Tibial artery (tissue), 4 donors: Measurements from ENCODE around the gene BBIP1.

Experiments
- DNase-seq, 2 donors: peaks; one replicate each; pipeline ENCODE4 v3.0.0-alpha.2; 2019
- H3K27ac ChIP-seq, 2 donors: fragments of 200-600 bp; sonication (generic) in 1 of 2; 1 replicate in 1 of 2; 2 replicates in 1 of 2; pipeline ENCODE4 v1.5.1; 2018 to 2019; ENCODE audit warnings: mild to moderate bottlenecking in 1 of 2
- H3K27me3 ChIP-seq, 2 donors: fragments of 200-600 bp; sonication (generic) in 1 of 2; one replicate each; pipeline versions ENCODE4 v1.5.1 to v1.6.0; 2016 to 2019
- H3K36me3 ChIP-seq, 3 donors: fragments of 200-600 bp; sonication (generic) in 2 of 3; one replicate each; pipeline ENCODE4 v1.5.1; 2016 to 2019; ENCODE audit warnings: mild to moderate bottlenecking in 2 of 3
- H3K4me1 ChIP-seq, 4 donors: fragments of 200-600 bp; sonication (generic) in 2 of 4; 1 replicate in 3 of 4; 2 replicates in 1 of 4; pipeline ENCODE4 v1.5.1; 2016 to 2019
- H3K4me3 ChIP-seq, 2 donors: fragments of 200-600 bp; sonication (generic) in 1 of 2; 1 replicate in 1 of 2; 2 replicates in 1 of 2; pipeline ENCODE4 v1.5.1; 2018 to 2019; ENCODE audit warnings: mild to moderate bottlenecking in 2 of 2
- H3K9me3 ChIP-seq, 3 donors: fragments of 200-600 bp; sonication (generic) in 1 of 3; one replicate each; pipeline ENCODE4 v1.5.1; 2016 to 2019
- CTCF ChIP-seq, 2 experiments: fragments of 200-600 bp in 1 of 2; fragments of 450-650 bp in 1 of 2; IDR thresholded peaks; one replicate each; pipeline ENCODE4 v1.5.1; 2017 to 2019; ENCODE audit warnings: antibody characterized with exemption in 2 of 2, mild to moderate bottlenecking in 1 of 2, moderate library complexity in 1 of 2
- intact Hi-C: fragments of 100-400 bp; cut with DNase I; formaldehyde crosslinking; loops from one replicate; pipeline ENCODE4 v1.15.0; 2023; ENCODE audit warnings: low total_unique reads

BBIP1 gene

GRCh38 chr10:110964681-110965080 is 45.7 kb upstream of the BBIP1 start:
- peaks cover 0 to 59% (median 4%) of the 10 kb centered on the region in 4 donors for H3K4me1 ChIP-seq
- intact Hi-C loops, result no loop called here
- no peak overlapping the region for H3K4me3 ChIP-seq
- TF ChIP-seq CTCF (IDR thresholded peaks at IDR 0.05), result no peak
- no peaks in the 10 kb centered on the region for H3K9me3 ChIP-seq
- no peak overlapping the region for H3K27ac ChIP-seq
- DNase-seq, result no peak
- no peaks in the 10 kb centered on the region for H3K36me3 ChIP-seq
- H3K27me3 ChIP-seq, result no peaks in the 10 kb centered on the region

DNA sequence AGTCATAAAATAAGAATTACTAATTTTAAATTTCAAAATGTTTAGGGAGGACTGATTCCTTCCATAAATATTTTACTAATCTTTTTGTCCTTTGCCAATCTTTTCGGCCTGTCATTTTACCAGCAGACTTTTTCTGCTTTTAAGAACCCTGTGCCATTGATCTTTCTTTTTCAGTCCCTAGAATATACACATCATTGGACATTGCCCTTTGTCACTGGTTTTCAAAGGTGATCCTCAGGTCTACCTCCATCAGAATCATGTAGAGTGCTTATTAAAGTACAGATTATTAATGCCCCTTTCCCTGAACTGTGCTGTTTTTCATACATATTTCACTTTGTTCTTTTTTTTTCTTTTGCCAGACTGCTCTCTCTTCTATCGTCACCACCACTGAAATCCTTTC is 44.2 kb upstream of the BBIP1 start:
- DNase-seq, result no peak
- H3K4me1 ChIP-seq, result peaks cover 0 to 55% (median 5%) of the 10 kb centered on the region in 4 donors
- H3K27me3 ChIP-seq, result no peaks in the 10 kb centered on the region
- no peaks in the 10 kb centered on the region for H3K9me3 ChIP-seq
- no peak overlapping the region for H3K27ac ChIP-seq
- intact Hi-C loops, result no loop called here
- H3K4me3 ChIP-seq, result no peak overlapping the region
- no peaks in the 10 kb centered on the region for H3K36me3 ChIP-seq
- TF ChIP-seq CTCF (IDR thresholded peaks at IDR 0.05), result no peak

GRCh38 chr10:110962443-110962842 is 43.5 kb upstream of the BBIP1 start:
- TF ChIP-seq CTCF (IDR thresholded peaks at IDR 0.05), result no peak
- no peak overlapping the region for H3K27ac ChIP-seq
- no peak for DNase-seq
- H3K4me3 ChIP-seq, result no peak overlapping the region
- H3K4me1 ChIP-seq, result peaks cover 0 to 50% (median 5%) of the 10 kb centered on the region in 4 donors
- no peaks in the 10 kb centered on the region for H3K9me3 ChIP-seq
- no peaks in the 10 kb centered on the region for H3K27me3 ChIP-seq
- no peaks in the 10 kb centered on the region for H3K36me3 ChIP-seq
- intact Hi-C loops, result no loop called here

- Histone ChIP-seq H3K27me3 (no peaks in the 10 kb centered on the region), H3K4me3 (no peak overlapping the region), H3K27ac (no peak overlapping the region), H3K36me3 (no peaks in the 10 kb centered on the region), H3K9me3 (no peaks in the 10 kb centered on the region), H3K4me1 (peaks cover 0 to 30% (median 5%) of the 10 kb centered on the region in 4 donors)
- intact Hi-C loops, result no loop called here
- DNase-seq, result no peak
- no peak for TF ChIP-seq CTCF (IDR thresholded peaks at IDR 0.05)
Measured at GRCh38 chr10:110960333-110960712, 41.3 kb upstream of the BBIP1 start.

DNA sequence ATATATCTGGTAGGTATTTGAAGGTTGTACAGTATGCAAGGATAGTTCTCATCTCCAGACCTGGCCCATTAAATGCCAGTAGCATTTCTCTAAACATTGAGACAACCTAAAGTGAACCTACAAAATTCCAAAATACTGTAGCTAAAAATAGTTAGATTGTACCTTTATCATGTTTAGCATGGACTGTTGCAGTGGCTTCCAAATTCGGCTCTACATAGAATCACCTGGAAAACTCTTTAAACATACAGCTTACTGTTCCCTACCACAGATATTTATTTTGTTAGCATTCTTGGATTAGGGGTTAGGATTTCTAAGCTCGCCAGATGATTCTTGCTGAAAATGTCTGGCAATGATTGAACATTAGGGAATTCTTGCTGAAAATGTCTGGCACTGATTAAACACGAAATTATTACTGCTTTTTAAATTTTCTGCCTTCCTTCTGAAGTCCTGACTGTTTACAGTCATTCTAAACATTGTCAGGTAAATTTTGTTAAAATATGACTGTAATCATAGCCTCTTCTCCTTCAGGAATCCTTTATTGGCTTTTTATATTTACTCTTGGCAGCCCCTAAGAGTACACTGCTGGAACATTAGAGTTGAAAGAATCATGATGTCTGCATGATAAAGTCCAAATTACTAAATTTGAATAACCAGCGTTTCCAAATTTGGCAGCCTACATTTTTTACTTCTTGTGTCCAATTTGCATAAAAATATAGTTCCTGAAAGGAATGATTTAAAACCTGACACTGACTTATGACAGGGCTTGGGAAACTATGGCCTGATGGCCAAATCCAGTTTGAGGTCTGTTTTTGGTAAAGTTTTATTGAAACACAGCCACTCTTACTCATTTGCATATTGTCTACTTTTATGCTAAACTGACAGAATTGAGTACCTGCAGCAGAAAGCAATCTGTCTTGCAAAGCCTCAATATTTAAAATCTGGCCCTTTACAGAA is 40.7 kb upstream of the BBIP1 start:
- intact Hi-C loops, result no loop called here

More for the DNA sequence above, 40.7 kb upstream of the BBIP1 start:
- Histone ChIP-seq H3K4me1 (peaks cover 0 to 30% (median 5%) of the 10 kb centered on the region in 4 donors), H3K27me3 (no peaks in the 10 kb centered on the region), H3K27ac (no peak overlapping the region), H3K36me3 (no peaks in the 10 kb centered on the region), H3K9me3 (no peaks in the 10 kb centered on the region), H3K4me3 (no peak overlapping the region)
- TF ChIP-seq CTCF (IDR thresholded peaks at IDR 0.05), result no peak
- DNase-seq, result no peak
